H9 (cell line): ENCODE measurements around the gene KCNH4. TPM values are rescaled to one million over a fixed set of nuclear protein-coding genes. Genes with fewer than 3 reads are reported as not detected.

Experiments used
- DNase-seq: peaks from one replicate; pipeline ENCODE4 v3.0.0-alpha.2; 2017
- H2AFZ ChIP-seq: one replicate; pipeline ENCODE4 v1.6.1; 2013; ENCODE audit warnings: mild to moderate bottlenecking, low read length, control low read depth, moderate library complexity
- H2AK5ac ChIP-seq: 2 replicates; pipeline ENCODE4 v1.6.1; 2013; ENCODE audit warnings: low read length, control low read depth, mixed read lengths; ENCODE audit not compliant: insufficient read length
- H2BK120ac ChIP-seq: one replicate; pipeline ENCODE4 v1.6.1; 2013; ENCODE audit warnings: low read depth, mild to moderate bottlenecking, low read length, control low read depth, inconsistent platforms; ENCODE audit not compliant: poor library complexity, severe bottlenecking
- H2BK12ac ChIP-seq: 2 replicates; pipeline ENCODE4 v1.6.1; 2013; ENCODE audit warnings: low read length, control low read depth, mixed read lengths, low read depth; ENCODE audit not compliant: insufficient read length
- H2BK15ac ChIP-seq: 2 replicates; pipeline ENCODE4 v1.6.1; 2013; ENCODE audit warnings: low read depth, low read length, control low read depth
- H2BK20ac ChIP-seq: one replicate; pipeline ENCODE4 v1.6.1; 2013; ENCODE audit warnings: low read depth, mild to moderate bottlenecking, low read length, control low read depth, inconsistent platforms; ENCODE audit not compliant: poor library complexity, severe bottlenecking
- H2BK5ac ChIP-seq: 2 replicates; pipeline ENCODE4 v1.6.1; 2013; ENCODE audit warnings: low read length, control low read depth, mixed read lengths; ENCODE audit not compliant: insufficient read length
- H3K14ac ChIP-seq: 2 replicates; pipeline ENCODE4 v1.6.1; 2013; ENCODE audit warnings: low read length, control low read depth; ENCODE audit not compliant: insufficient read depth
- H3K18ac ChIP-seq: 2 replicates; pipeline ENCODE4 v1.6.1; 2013; ENCODE audit warnings: low read depth, mild to moderate bottlenecking, mixed read lengths, low read length, control low read depth; ENCODE audit not compliant: insufficient read length
- H3K23ac ChIP-seq: 2 replicates; pipeline ENCODE4 v1.6.1; 2013; ENCODE audit warnings: low read length, control low read depth, mixed read lengths, low read depth; ENCODE audit not compliant: insufficient read length
- H3K23me2 ChIP-seq: 2 replicates; pipeline ENCODE4 v1.6.1; 2013; ENCODE audit warnings: low read depth, mild to moderate bottlenecking, mixed read lengths, low read length, control low read depth; ENCODE audit not compliant: insufficient read length, poor library complexity, severe bottlenecking
- H3K27ac ChIP-seq: 2 replicates; pipeline ENCODE4 v1.5.1; 2013; ENCODE audit warnings: low read length, control low read depth, mixed read lengths, low read depth; ENCODE audit not compliant: insufficient read length
- H3K27me3 ChIP-seq: 2 replicates; pipeline ENCODE4 v1.6.1; 2013; ENCODE audit warnings: low read length, control low read depth, inconsistent platforms; ENCODE audit not compliant: insufficient read depth
- H3K4ac ChIP-seq: 2 replicates; pipeline ENCODE4 v1.6.1; 2013; ENCODE audit warnings: low read depth, mild to moderate bottlenecking, control low read depth, inconsistent platforms, low read length, moderate library complexity
- H3K4me1 ChIP-seq: 2 replicates; pipeline ENCODE4 v1.6.1; 2013; ENCODE audit warnings: low read length, control low read depth, inconsistent platforms; ENCODE audit not compliant: insufficient read depth
- H3K4me2 ChIP-seq: 2 replicates; pipeline ENCODE4 v1.6.1; 2013; ENCODE audit warnings: low read length, control low read depth, mixed read lengths; ENCODE audit not compliant: insufficient read length, insufficient read depth
- H3K56ac ChIP-seq: 2 replicates; pipeline ENCODE4 v1.6.1; 2013; ENCODE audit warnings: low read depth, mild to moderate bottlenecking, mixed read lengths, low read length, control low read depth; ENCODE audit not compliant: insufficient read length
- H3K79me1 ChIP-seq: 2 replicates; pipeline ENCODE4 v1.6.1; 2013; ENCODE audit warnings: low read depth, mild to moderate bottlenecking, moderate library complexity, low read length, control low read depth, inconsistent platforms; ENCODE audit not compliant: insufficient read depth, poor library complexity, severe bottlenecking
- H3K79me2 ChIP-seq: 2 replicates; pipeline ENCODE4 v1.6.1; 2013; ENCODE audit warnings: low read length, control low read depth, inconsistent platforms; ENCODE audit not compliant: insufficient read depth
- H3K9ac ChIP-seq: 2 replicates; pipeline ENCODE4 v1.6.1; 2013; ENCODE audit warnings: low read length, control low read depth, mixed read lengths; ENCODE audit not compliant: insufficient read length; ENCODE audit errors: extremely low read depth
- H3K9me3 ChIP-seq: one replicate; pipeline ENCODE4 v1.6.1; 2013; ENCODE audit warnings: low read depth, low read length, inconsistent platforms; ENCODE audit not compliant: control insufficient read depth
- H3T11ph ChIP-seq: one replicate; pipeline ENCODE4 v1.6.1; 2013; ENCODE audit warnings: mild to moderate bottlenecking, low read length, control low read depth, inconsistent platforms
- H4K20me1 ChIP-seq: one replicate; pipeline ENCODE4 v1.6.1; 2013; ENCODE audit not compliant: control insufficient read depth, insufficient read length, insufficient read depth
- H4K5ac ChIP-seq: 2 replicates; pipeline ENCODE4 v1.6.1; 2013; ENCODE audit warnings: low read depth, mild to moderate bottlenecking, mixed read lengths, low read length, control low read depth; ENCODE audit not compliant: insufficient read length
- H4K8ac ChIP-seq: replicated peaks from 2 replicates; pipeline ENCODE4 v1.6.1; 2013; ENCODE audit warnings: low read length, control low read depth, mixed read lengths, low read depth; ENCODE audit not compliant: insufficient read length
- H4K91ac ChIP-seq: 2 replicates; pipeline ENCODE4 v1.6.1; 2013; ENCODE audit warnings: low read depth, mild to moderate bottlenecking, moderate library complexity, mixed read lengths, low read length, control low read depth; ENCODE audit not compliant: insufficient read length
- H3K27ac Mint-ChIP-seq, 3 experiments: 2 replicates in 2 of 3; 3 replicates in 1 of 3; pipeline ENCODE4 v1.8.0; 2020 to 2021; ENCODE audit warnings: mixed read lengths in 3 of 3, mild to moderate bottlenecking in 1 of 3, moderate library complexity in 1 of 3
- H3K27me3 Mint-ChIP-seq: 2 replicates; pipeline ENCODE4 v1.8.0; 2021; ENCODE audit warnings: low read depth, mild to moderate bottlenecking, moderate library complexity, mixed read lengths
- H3K36me3 Mint-ChIP-seq, 3 experiments: 2 replicates in 2 of 3; 3 replicates in 1 of 3; pipeline ENCODE4 v1.8.0; 2020 to 2021; ENCODE audit warnings: low read depth in 3 of 3, mixed read lengths in 3 of 3; ENCODE audit not compliant: insufficient read depth in 1 of 3
- H3K4me1 Mint-ChIP-seq, 2 experiments: 2 replicates each; pipeline ENCODE4 v1.8.0; 2020; ENCODE audit warnings: mixed read lengths in 2 of 2
- H3K4me3 Mint-ChIP-seq, 2 experiments: 2 replicates in 1 of 2; 3 replicates in 1 of 2; pipeline ENCODE4 v1.8.0; 2020 to 2021; ENCODE audit warnings: mild to moderate bottlenecking in 2 of 2, mixed read lengths in 2 of 2, moderate library complexity in 1 of 2
- H3K9me3 Mint-ChIP-seq, 2 experiments: 2 replicates in 1 of 2; 3 replicates in 1 of 2; pipeline ENCODE4 v1.8.0; 2020; ENCODE audit warnings: mild to moderate bottlenecking in 2 of 2, mixed read lengths in 2 of 2, moderate library complexity in 1 of 2
- WGBS: extraction: QIAGEN DNeasy Blood & Tissue Kit; methylation state at CpG from one replicate; pipeline ENCODE4 v1.1.7; 2013; ENCODE audit warnings: missing lambda C conversion rate, low lambda C conversion rate, mixed read lengths; ENCODE audit not compliant: insufficient read length; ENCODE audit errors: extremely low coverage; 5-methylcytosine and 5-hydroxymethylcytosine counted together
- total RNA-seq: library from RNA; stranded (reverse); gene quantifications from 2 replicates; pipeline ENCODE4 v1.2.1, GENCODE V29; 2021
- TF ChIP-seq, protein P1 (sequence below): fragments of 200-600 bp; sonication (generic); conservative IDR thresholded peaks from 3 replicates; pipeline ENCODE4 v1.8.0; 2021; ENCODE audit warnings: antibody characterized with exemption, mild to moderate bottlenecking

The KCNH4 gene
- total RNA-seq, 1 experiment from 2014 or later = not detected

DNA sequence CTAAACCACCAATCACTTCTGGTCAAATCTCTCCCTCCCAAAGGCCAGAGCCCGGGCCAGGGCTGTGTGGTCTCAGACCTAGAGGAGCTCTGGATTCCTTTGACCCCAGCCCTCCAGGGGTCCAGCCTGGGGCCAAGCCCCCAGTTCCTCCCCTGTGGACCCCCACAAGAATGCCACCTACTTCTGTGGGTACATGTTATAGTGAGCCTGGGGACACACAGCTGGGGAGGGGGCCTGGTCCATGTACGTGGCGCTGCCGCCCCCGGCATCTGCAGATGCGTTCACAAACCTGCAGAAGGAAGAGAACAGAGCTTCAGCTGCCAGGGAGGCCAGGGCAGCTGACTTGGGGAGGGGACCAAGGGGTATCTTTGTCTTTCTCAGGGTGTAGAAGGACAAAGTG lies 21.2 kb upstream of the KCNH4 start:
- no peaks in the 10 kb centered on the region for H3K27me3 ChIP-seq
- H3K9ac ChIP-seq = no peak overlapping the region
- H4K5ac ChIP-seq = no peak overlapping the region
- H2BK15ac ChIP-seq = no peak overlapping the region
- H2AFZ ChIP-seq = no peak overlapping the region
- H2BK120ac ChIP-seq = no peak overlapping the region
- H3K9me3 ChIP-seq = no peaks in the 10 kb centered on the region
- no peak overlapping the region for H3K23ac ChIP-seq
- Mint-ChIP-seq H3K4me1 (peaks cover 0 to 3% of the 10 kb centered on the region in 2 experiments; a peak in 2 of 4 replicates), H3K4me3 (no peak overlapping the region), H3K36me3 (peaks cover 7 to 46% (median 46%) of the 10 kb centered on the region in 3 experiments; a peak in 6 of 7 replicates), H3K27ac (no peak overlapping the region), H3K27me3 (no peaks in the 10 kb centered on the region), H3K9me3 (no peaks in the 10 kb centered on the region)
- H3K18ac ChIP-seq = no peak overlapping the region
- H3K79me1 ChIP-seq = no peaks in the 10 kb centered on the region
- no peak overlapping the region for H2AK5ac ChIP-seq
- no peak overlapping the region for H3K4ac ChIP-seq
- TF ChIP-seq, protein P1, sequence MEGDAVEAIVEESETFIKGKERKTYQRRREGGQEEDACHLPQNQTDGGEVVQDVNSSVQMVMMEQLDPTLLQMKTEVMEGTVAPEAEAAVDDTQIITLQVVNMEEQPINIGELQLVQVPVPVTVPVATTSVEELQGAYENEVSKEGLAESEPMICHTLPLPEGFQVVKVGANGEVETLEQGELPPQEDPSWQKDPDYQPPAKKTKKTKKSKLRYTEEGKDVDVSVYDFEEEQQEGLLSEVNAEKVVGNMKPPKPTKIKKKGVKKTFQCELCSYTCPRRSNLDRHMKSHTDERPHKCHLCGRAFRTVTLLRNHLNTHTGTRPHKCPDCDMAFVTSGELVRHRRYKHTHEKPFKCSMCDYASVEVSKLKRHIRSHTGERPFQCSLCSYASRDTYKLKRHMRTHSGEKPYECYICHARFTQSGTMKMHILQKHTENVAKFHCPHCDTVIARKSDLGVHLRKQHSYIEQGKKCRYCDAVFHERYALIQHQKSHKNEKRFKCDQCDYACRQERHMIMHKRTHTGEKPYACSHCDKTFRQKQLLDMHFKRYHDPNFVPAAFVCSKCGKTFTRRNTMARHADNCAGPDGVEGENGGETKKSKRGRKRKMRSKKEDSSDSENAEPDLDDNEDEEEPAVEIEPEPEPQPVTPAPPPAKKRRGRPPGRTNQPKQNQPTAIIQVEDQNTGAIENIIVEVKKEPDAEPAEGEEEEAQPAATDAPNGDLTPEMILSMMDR = no peak
- WGBS = no CpG with 5 or more reads among the region's 6 CpGs
- no peak overlapping the region for H3K56ac ChIP-seq
- DNase-seq = no peak
- no peak overlapping the region for H2BK12ac ChIP-seq
- no peak overlapping the region for H2BK20ac ChIP-seq
- no peak overlapping the region for H3K27ac ChIP-seq
- H3T11ph ChIP-seq = no peak overlapping the region
- no peak overlapping the region for H4K8ac ChIP-seq
- no peak overlapping the region for H3K14ac ChIP-seq
- no peak overlapping the region for H3K4me2 ChIP-seq
- H4K91ac ChIP-seq = no peak overlapping the region
- H4K20me1 ChIP-seq = no peaks in the 10 kb centered on the region
- H3K23me2 ChIP-seq = no peaks in the 10 kb centered on the region
- no peaks in the 10 kb centered on the region for H3K4me1 ChIP-seq
- no peak overlapping the region for H2BK5ac ChIP-seq
- no peaks in the 10 kb centered on the region for H3K79me2 ChIP-seq
